Body of pancreas (tissue), 4 donors: ENCODE data around the gene MAPK9.

ENCODE experiments used
- POLR2A ChIP-seq, 3 donors: fragments of 450-650 bp; IDR thresholded peaks; one replicate each; pipeline ENCODE4 v1.6.1; 2016; ENCODE audit warnings: antibody characterized with exemption in 3 of 3, mild to moderate bottlenecking in 2 of 3
- TF ChIP-seq, protein P1 (sequence below), 7 experiments: fragments of 450-650 bp in 4 of 7; fragments of 200-600 bp in 3 of 7; sonication (generic) in 3 of 7; IDR thresholded peaks; one replicate each; pipeline ENCODE4 v1.5.1; 2016 to 2019; ENCODE audit warnings: antibody characterized with exemption in 7 of 7

DNA sequence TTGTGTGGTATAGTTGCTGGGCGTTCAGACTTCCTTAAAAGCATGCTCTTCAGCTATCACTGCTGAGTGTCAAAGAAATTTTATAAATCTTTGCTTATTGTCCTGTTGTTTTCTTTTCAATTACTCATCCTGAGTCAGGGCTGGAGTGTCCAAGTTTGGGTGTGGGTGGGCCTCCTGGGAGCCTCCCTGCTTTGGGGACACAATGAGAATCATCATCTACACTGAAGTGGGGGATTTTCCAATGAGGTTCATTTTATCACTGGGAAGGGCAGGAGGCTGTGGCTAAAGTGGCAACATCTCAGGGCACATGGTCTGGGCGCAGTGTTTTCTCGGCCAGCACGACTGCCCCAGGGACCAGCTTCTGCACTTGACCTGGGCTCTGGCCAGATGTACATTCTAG is 41.8 kb upstream of the MAPK9 start:
- TF ChIP-seq POLR2A (IDR thresholded peaks at IDR 0.05): no peak
- TF ChIP-seq, protein P1, sequence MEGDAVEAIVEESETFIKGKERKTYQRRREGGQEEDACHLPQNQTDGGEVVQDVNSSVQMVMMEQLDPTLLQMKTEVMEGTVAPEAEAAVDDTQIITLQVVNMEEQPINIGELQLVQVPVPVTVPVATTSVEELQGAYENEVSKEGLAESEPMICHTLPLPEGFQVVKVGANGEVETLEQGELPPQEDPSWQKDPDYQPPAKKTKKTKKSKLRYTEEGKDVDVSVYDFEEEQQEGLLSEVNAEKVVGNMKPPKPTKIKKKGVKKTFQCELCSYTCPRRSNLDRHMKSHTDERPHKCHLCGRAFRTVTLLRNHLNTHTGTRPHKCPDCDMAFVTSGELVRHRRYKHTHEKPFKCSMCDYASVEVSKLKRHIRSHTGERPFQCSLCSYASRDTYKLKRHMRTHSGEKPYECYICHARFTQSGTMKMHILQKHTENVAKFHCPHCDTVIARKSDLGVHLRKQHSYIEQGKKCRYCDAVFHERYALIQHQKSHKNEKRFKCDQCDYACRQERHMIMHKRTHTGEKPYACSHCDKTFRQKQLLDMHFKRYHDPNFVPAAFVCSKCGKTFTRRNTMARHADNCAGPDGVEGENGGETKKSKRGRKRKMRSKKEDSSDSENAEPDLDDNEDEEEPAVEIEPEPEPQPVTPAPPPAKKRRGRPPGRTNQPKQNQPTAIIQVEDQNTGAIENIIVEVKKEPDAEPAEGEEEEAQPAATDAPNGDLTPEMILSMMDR (IDR thresholded peaks at IDR 0.05): no peak
